ENCODE data around the gene DDX6. TPM values are rescaled to one million over a fixed set of nuclear protein-coding genes. Genes with fewer than 3 reads are reported as not detected.
A peak's percentile ranks its signal among the peaks of the same experiment; 100 is the strongest.

DDX6 gene
- total and polyA plus RNA-seq, 10 of the 15 experiments (the other 5 are each of a cell fraction or from before 2014, with no cell fraction given), result 6.6 to 119 (median 48.8) TPM

DNA sequence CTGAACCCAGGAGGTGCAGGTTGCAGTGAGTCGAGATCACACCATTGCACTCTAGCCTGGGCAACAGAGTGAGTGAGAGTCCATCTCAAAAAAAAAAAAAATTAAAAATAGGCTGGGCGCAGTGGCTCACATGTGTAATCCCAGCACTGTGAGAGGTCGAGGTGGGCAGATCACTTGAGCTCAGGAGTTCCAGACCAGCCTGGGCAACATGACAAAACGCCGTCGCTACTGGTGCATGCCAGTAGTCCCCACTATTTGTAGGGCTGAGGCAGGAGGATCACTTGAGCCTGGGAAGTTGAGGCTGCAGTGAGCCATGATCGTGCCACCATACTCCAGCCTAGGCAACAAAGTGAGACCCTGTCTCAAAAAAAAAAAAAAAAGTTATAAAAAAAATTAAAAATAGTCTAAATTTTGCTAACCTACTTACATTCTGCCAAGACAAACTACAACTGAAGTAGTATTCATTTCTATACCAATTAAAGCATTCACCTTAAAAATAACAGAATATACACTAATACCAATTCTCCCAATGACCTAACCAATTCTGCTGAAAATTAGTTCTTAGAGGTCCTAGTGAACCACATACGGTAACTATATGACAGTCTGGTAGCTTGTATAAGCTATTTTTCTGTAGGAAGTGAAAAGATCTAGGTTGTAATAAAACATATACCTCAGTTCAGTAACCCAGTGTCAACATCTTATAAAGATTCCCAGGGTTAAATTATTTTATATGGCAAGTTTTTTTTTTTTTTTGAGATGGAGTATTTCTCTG is 7.1 kb downstream of the DDX6 start:
- WGBS (ENCODE audit: insufficient coverage, insufficient replicate concordance, low lambda C conversion rate, missing lambda C conversion rate), result 35% methylated on average over 8 of the region's 8 CpGs
- no peak overlapping the region for H2AFZ ChIP-seq (ENCODE audit: control insufficient read depth, low read depth, low read length)
- H3K27me3 ChIP-seq (replicated peaks in 1 of 2; ENCODE audit: control insufficient read depth in 2 of 2, insufficient read depth in 2 of 2, low read length in 1 of 2), result no peaks in the 10 kb centered on the region
- peaks cover 77% of the 10 kb centered on the region for H3K79me2 ChIP-seq (ENCODE audit: control insufficient read depth, insufficient read depth, low read length)
- TF ChIP-seq, protein P1, sequence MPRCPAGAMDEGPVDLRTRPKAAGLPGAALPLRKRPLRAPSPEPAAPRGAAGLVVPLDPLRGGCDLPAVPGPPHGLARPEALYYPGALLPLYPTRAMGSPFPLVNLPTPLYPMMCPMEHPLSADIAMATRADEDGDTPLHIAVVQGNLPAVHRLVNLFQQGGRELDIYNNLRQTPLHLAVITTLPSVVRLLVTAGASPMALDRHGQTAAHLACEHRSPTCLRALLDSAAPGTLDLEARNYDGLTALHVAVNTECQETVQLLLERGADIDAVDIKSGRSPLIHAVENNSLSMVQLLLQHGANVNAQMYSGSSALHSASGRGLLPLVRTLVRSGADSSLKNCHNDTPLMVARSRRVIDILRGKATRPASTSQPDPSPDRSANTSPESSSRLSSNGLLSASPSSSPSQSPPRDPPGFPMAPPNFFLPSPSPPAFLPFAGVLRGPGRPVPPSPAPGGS (IDR thresholded peaks at IDR 0.05; ENCODE audit: borderline replicate concordance, insufficient read depth, low read depth, low read length, poor library complexity, severe bottlenecking), result no peak
- TF ChIP-seq TCF12 (IDR thresholded peaks at IDR 0.05; ENCODE audit: low read depth, low read length), result no peak
- TF ChIP-seq MTA2 (IDR thresholded peaks at IDR 0.05; ENCODE audit: low read depth), result 0 out of 2 replicates have a peak, but pooled peaks have one; percentile 22
- TF ChIP-seq RUNX3 (IDR thresholded peaks at IDR 0.05; ENCODE audit: low read length), result peak; percentile 50; the same call in 1 of the 2 replicates
- TF ChIP-seq JUNB (IDR thresholded peaks at IDR 0.05), result peak; percentile 47
- TF ChIP-seq, protein P2, sequence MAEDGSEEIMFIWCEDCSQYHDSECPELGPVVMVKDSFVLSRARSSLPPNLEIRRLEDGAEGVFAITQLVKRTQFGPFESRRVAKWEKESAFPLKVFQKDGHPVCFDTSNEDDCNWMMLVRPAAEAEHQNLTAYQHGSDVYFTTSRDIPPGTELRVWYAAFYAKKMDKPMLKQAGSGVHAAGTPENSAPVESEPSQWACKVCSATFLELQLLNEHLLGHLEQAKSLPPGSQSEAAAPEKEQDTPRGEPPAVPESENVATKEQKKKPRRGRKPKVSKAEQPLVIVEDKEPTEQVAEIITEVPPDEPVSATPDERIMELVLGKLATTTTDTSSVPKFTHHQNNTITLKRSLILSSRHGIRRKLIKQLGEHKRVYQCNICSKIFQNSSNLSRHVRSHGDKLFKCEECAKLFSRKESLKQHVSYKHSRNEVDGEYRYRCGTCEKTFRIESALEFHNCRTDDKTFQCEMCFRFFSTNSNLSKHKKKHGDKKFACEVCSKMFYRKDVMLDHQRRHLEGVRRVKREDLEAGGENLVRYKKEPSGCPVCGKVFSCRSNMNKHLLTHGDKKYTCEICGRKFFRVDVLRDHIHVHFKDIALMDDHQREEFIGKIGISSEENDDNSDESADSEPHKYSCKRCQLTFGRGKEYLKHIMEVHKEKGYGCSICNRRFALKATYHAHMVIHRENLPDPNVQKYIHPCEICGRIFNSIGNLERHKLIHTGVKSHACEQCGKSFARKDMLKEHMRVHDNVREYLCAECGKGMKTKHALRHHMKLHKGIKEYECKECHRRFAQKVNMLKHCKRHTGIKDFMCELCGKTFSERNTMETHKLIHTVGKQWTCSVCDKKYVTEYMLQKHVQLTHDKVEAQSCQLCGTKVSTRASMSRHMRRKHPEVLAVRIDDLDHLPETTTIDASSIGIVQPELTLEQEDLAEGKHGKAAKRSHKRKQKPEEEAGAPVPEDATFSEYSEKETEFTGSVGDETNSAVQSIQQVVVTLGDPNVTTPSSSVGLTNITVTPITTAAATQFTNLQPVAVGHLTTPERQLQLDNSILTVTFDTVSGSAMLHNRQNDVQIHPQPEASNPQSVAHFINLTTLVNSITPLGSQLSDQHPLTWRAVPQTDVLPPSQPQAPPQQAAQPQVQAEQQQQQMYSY (CRISPR knock-in tag; IDR thresholded peaks at IDR 0.05), result no peak
- no peak for TF ChIP-seq ZNF274 (IDR thresholded peaks at IDR 0.05; ENCODE audit: insufficient read depth, insufficient read length)
- TF ChIP-seq, protein P3, sequence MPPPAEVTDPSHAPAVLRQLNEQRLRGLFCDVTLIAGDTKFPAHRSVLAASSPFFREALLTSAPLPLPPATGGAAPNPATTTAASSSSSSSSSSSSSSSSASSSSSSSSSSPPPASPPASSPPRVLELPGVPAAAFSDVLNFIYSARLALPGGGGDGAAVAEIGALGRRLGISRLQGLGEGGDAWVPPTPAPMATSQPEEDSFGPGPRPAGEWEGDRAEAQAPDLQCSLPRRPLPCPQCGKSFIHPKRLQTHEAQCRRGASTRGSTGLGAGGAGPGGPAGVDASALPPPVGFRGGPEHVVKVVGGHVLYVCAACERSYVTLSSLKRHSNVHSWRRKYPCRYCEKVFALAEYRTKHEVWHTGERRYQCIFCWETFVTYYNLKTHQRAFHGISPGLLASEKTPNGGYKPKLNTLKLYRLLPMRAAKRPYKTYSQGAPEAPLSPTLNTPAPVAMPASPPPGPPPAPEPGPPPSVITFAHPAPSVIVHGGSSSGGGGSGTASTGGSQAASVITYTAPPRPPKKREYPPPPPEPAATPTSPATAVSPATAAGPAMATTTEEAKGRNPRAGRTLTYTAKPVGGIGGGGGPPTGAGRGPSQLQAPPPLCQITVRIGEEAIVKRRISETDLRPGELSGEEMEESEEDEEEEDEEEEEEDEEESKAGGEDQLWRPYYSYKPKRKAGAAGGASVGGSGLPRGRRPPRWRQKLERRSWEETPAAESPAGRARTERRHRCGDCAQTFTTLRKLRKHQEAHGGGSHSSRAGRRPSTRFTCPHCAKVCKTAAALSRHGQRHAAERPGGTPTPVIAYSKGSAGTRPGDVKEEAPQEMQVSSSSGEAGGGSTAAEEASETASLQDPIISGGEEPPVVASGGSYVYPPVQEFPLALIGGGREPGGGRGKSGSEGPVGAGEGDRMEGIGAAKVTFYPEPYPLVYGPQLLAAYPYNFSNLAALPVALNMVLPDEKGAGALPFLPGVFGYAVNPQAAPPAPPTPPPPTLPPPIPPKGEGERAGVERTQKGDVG (CRISPR knock-in tag; IDR thresholded peaks at IDR 0.05), result no peak
- no peak for TF ChIP-seq EGR1 (IDR thresholded peaks at IDR 0.05; ENCODE audit: borderline replicate concordance in 1 of 2, low read depth in 2 of 2, low read length in 2 of 2)
- H3K4me3 ChIP-seq, result no peak overlapping the region
- peaks cover 0 to 13% of the 10 kb centered on the region in 2 experiments; a peak in 3 of 4 replicates for H3K36me3 ChIP-seq (ENCODE audit: control insufficient read depth in 2 of 2, insufficient read depth in 2 of 2, low read length in 1 of 2)
- H4K20me1 ChIP-seq (ENCODE audit: control insufficient read depth, insufficient read depth), result no peaks in the 10 kb centered on the region; the same call in 1 of the 2 replicates
- intact Hi-C loops (cut with micrococcal nuclease; ENCODE audit: unreplicated experiment), result no loop called here
- in situ Hi-C loops (cut with MboI), result no loop called here
- CTCF ChIA-PET, result interaction anchor here (0.6 to 1.5 kb wide), 9 partner anchors 9 to 658 kb away, joined by 3 to 6 read pairs (median 3); partner anchors contain the start of gene CXCR5
- no TSS peak for BruUV-seq (replicated peaks)
- no peaks in the 10 kb centered on the region for H3K9me3 ChIP-seq (replicated peaks; ENCODE audit: control insufficient read depth, insufficient read depth, low read length)
- no peak overlapping the region; the same call in 1 of the 2 replicates for H3K4me2 ChIP-seq (ENCODE audit: control insufficient read depth, insufficient read depth)
- POLR2A ChIA-PET, result interaction anchor here (0.5 to 2.4 kb wide), 6 partner anchors 9 to 111 kb away, joined by 3 to 12 read pairs (median 4); no protein-coding TSS in a partner anchor
- SMC1A ChIA-PET (ENCODE audit: uncharacterized antibody, unreplicated experiment), result interaction anchor here (0.6 to 1.1 kb wide), 8 partner anchors 11 to 113 kb away, joined by 3 to 5 read pairs (median 3); no protein-coding TSS in a partner anchor
- DNase-seq (ENCODE audit: low read depth, low spot score), result no peak
- RAD21 ChIA-PET (ENCODE audit: unreplicated experiment), result interaction anchor here (1.4 to 2.1 kb wide), 2 partner anchors 89 to 100 kb away, joined by 4 to 6 read pairs; partner anchors contain the start of gene CXCR5
- H3K27ac ChIP-seq (ENCODE audit: control insufficient read depth, insufficient read depth), result no peak overlapping the region
- peaks cover 5% of the 10 kb centered on the region; the same call in 1 of the 2 replicates for H3K4me1 ChIP-seq (ENCODE audit: control insufficient read depth, insufficient read depth, low read length)
- FAIRE-seq, result no peak
- H3K9ac ChIP-seq (ENCODE audit: control insufficient read depth, insufficient read depth, low read length), result no peak overlapping the region
- peak; percentile 39 for ATAC-seq
